HG03565 (cell line): ENCODE results near the gene SERTAD2.

Source experiments
- ATAC-seq: cut with Tn5 transposase; IDR thresholded peaks from one replicate; pipeline ENCODE4 v1.9.1; 2021; ENCODE audit warnings: mild to moderate bottlenecking, moderate library complexity; ENCODE audit not compliant: unreplicated experiment

SERTAD2 gene

GRCh38 chr2:64675860-64676259 is 22.1 kb upstream of the SERTAD2 start:
- peak; percentile 56 for ATAC-seq

- no peak for ATAC-seq
Observed at GRCh38 chr2:64672708-64673107, 19.0 kb upstream of the SERTAD2 start.

GRCh38 chr2:64670047-64670446 is 16.3 kb upstream of the SERTAD2 start:
- ATAC-seq, result no peak

GRCh38 chr2:64669288-64669687 is 15.6 kb upstream of the SERTAD2 start:
- ATAC-seq, result no peak

GRCh38 chr2:64668542-64668941 is 14.8 kb upstream of the SERTAD2 start:
- no peak for ATAC-seq

GRCh38 chr2:64667535-64667934 is 13.8 kb upstream of the SERTAD2 start:
- no peak for ATAC-seq

GRCh38 chr2:64666810-64667438 is 13.2 kb upstream of the SERTAD2 start:
- ATAC-seq, result peak; percentile 70

- ATAC-seq, result no peak
Observed at GRCh38 chr2:64665709-64666108, 12.0 kb upstream of the SERTAD2 start.

GRCh38 chr2:64663402-64663801 is 9.7 kb upstream of the SERTAD2 start:
- no peak for ATAC-seq

- peak; percentile 46 for ATAC-seq
Observed at GRCh38 chr2:64661741-64662169, 8.0 kb upstream of the SERTAD2 start.

- no peak for ATAC-seq
Observed at GRCh38 chr2:64659252-64659651, 5.5 kb upstream of the SERTAD2 start.

- ATAC-seq, result no peak
Observed at GRCh38 chr2:64658269-64658668, 4.6 kb upstream of the SERTAD2 start.

- ATAC-seq, result no peak
Observed at GRCh38 chr2:64657411-64657810, 3.7 kb upstream of the SERTAD2 start.

- no peak for ATAC-seq
Observed at GRCh38 chr2:64656379-64656778, 2.7 kb upstream of the SERTAD2 start.

- ATAC-seq, result no peak
Observed at GRCh38 chr2:64655873-64656272, 2.2 kb upstream of the SERTAD2 start.

- ATAC-seq, result no peak
Observed at GRCh38 chr2:64655018-64655664, 1.4 kb upstream of the SERTAD2 start.

- ATAC-seq, result peak; percentile 24
Observed at GRCh38 chr2:64654063-64654811, 524 bp upstream of the SERTAD2 start.

- ATAC-seq, result no peak
Observed at GRCh38 chr2:64652231-64653108, 1.2 kb downstream of the SERTAD2 start.

GRCh38 chr2:64651590-64651989 is 2.1 kb downstream of the SERTAD2 start:
- no peak for ATAC-seq

- no peak for ATAC-seq
Observed at GRCh38 chr2:64650722-64651338, 2.9 kb downstream of the SERTAD2 start.

- no peak for ATAC-seq
Observed at GRCh38 chr2:64650296-64650695, 3.4 kb downstream of the SERTAD2 start.
